ENCODE results near the gene DNHD1. TPM values are rescaled to one million over a fixed set of nuclear protein-coding genes. Genes with fewer than 3 reads are reported as not detected.

DNHD1 gene, protein sequence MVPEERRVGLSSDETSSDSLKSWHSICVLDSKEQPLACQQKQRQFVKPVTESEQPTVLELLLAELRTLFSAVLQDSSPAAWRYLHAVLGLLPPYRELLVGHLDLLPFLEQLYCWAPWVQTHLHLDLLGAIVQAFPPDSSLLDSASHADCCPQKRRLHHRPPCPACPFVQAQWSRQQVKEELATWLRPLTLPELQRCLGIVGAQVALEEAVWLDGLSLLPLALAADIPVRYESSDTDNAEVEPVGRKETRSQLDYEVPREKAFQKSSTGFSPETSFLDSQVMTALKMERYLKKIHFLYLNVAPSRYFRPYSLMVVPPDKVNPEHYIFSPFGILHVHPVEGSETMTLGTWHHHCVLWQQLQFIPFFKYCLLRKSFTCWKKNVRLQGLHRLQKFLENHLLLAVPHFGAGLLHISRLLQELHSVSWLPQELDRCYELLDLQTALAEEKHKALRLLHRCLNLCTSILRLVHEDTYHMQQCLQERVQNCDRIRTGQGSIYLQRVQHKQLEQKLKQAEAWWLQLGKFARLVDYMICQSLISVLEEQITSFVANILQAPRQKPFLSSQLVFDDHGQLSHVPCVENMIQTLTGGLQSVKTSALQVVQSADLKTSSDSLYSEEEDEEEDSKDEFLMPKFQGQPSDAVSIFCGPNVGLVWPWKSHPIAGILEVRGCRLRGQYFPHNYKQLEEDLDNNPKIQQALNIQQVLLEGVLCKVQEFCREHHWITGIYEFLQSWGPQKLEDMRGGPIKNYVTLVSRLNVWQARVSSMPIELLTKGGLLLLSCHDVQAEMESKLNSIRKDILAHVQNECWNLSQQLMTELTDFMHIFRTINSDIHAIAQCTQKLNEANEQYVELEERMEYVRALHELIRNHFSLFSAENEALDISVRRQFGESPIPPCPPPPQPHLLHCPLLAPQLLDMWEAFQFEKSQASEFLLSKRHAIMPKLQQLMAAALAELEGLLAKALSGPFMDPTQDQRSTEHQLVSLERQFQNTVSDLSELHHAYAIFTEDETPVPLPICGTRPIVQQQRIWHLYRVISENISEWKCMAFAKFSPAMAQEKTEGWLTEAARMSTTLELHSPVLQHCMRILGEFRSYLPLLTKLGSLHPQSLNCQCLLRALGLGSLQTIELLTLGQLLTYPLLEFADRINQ (N-terminal part only)
- polyA plus RNA-seq, result 0.52 TPM in 1 of 2 replicates, not detected in the other

GRCh38 chr11:6497069-6497839 is at the start of gene DNHD1:
DNHD1 (plus strand) TSS chr11:6497280; CDS start chr11:6498216, 936 bp downstream.

DNA sequence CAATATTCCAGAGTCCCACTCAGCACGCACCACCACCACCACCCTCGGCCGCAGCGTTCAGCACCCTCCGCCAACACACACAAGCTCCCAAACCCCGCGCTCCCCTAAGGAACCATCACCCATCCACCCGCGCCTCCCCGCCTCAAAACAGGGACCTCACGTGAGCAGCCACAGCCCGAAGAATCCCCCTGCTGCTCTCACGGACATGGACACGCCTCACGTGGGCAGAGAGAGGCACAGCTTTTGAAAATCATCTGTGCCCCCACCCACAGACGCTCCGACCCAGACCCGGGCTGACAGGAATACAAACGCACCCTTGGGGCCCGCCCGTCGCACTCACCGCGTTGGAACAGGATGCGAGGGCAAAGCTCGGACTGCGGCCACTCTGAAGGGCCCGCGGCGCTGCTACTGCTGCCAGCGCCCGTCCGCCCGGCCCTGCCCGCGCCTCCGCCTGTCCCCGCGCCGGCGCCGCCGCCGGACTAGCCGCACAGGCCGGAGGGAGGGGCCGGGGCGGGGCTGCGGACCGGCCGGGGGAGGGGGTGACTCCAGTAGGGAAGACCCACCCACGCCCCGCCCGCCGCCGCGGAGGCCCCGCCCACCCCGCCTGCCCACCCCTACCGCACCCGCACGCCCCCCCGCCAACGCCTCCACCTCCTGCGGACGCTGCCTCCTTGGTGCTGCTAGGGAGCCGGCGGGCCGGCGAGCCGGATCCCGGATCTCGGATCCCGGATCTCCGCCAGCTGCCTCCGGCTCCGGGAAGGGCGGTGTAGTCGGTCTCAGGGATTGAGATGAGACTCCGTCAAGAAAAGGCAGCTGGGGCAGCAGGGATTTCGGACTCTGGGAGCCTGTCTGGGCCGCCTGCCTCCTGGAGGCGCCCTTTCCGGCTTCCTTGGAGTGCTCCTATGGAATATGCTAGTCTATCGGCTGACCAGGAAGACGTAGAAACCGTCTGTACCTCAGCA is 23.3 kb upstream of the DNHD1 start, which contains the start of gene TRIM3:
Gene TRIM3, minus strand, starts transcription at position 491 of the 962 bp plus-strand sequence. CDS start 8,246 bp downstream, outside the sequence.

DNA sequence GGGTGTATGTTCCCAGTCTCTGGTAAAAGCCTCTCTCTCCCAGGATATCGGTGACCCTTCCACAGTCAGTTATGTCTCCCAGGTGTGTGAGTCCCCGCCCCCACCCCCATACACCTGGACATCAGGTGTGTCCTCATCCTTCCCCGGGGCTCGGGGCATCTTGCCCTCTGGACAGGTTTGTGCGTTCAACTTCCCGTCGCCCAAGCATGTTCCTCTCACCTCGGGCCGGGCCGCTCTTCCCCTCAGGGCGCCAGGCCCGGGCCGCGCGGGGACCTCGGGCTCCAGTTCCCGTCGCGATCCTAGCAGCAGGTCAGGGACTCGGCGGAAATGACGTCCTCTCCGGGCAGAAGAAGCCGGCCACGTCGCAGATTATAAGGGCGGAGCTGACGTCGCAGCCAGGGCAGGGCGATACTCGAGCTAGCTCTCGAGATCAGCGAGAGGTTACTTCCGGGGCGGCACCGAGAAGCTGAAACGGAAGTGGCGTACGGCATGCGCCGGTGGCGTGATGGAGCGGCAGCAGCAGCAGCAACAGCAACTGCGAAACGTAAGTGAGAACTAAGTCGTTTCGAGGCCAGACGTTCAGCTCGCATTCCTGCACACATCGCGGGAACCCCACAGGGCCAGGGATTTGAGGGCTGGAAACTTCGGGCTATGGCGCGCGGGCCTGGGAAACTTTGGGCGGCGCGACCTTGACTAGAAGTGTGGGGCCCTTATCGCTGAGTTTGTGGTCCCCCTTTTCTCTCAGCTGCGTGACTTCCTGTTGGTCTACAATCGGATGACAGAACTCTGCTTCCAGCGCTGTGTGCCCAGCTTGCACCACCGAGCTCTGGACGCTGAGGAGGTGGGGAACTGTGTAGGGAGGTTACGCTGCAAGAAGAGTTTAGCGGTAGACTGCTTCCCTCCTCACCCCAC is 15.8 kb upstream of the DNHD1 start, which contains the start of the genes ARFIP2 and TIMM10B:
Gene ARFIP2, minus strand, starts transcription at position 320 of the 912 bp plus-strand sequence. CDS start 910 bp downstream, outside the sequence.
Gene TIMM10B, plus strand, starts transcription at position 490 of the 912 bp plus-strand sequence. Its CDS starts 16 bp downstream, at position 506.

DNA sequence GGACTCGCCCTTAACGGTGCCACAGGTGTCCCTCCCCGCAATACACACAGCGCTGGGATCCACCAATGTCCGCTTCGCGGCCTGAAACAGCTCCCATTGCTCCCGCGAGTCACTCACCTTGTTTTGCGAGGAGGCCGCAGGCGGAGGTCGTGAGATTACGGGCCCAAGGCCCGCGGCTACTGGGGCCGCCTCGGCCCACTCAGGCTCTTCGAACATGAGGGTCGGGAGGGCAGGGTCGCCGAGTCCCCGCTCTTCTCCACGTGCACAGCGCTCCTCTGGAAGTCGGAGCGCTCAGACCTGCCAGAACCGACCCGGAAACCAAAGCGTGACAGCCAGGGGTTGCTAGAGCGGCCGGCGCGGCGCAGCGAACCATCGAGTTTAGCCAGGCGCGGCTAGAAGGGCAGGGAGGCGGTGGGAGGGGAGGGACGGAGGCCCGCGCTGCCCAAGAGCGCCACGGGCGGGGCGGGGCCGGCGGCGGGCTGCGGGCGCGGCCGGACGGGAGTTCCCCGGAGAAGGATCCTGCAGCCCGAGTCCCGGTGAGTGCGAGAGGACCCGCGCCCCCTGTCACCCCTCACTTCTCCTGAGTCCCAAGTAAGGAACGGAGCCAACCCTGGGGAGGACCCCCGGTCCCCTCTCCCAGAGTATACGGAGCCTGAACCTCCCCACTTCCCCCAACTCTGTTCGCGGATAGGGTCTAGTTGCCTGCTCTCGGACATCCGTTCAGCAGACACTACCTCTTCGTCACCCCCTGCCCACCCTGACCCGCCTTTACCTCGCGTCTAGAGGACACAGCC is 106.4 kb downstream of the DNHD1 start, which contains the start of the genes ILK and RRP8:
Gene ILK, plus strand, starts transcription at position 488 of the 794 bp plus-strand sequence. CDS start 498 bp downstream, outside the sequence.
Gene RRP8, minus strand, starts transcription at position 330 of the 794 bp plus-strand sequence. Its CDS starts 114 bp downstream, at position 216.

DNA sequence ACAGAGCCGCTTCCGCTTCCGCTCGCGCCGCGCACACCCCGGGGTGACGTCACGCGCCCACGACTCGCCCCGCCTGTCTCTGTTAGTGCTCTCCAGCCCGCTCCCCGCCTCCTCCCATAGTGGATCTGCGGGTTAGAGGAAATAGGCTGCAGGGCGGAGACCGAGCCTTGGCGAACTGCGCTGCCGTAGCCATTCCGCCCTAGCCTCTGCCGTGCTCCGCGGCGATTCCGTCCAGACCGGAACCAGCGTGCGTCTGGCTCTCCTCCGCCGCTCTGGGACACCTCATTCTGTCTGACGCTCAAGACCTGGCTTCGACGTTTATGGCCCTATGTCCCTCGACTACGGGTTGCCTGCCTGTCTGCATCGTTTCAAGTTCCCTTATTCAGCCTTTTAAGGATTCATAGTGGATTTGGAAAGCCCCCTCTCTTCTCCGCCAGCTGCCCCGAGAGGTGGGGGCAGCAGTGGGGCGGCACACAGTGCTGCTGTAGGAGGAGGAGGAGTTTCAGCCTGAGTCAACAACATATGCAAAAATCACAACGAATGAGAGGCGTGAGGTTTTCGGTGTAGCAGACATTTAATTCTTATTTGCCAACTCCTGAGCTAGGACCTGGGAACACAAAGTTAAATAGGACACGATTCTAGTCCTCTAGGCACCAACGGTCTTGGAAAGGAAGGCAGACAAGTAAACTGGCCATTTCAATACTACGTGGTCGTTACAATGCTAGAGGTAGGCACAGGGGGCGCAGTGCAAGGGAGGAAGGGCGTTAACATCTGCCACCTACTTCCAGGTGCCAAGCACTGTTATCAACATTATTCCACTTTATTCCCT is 115.3 kb downstream of the DNHD1 start, which contains the start of gene TAF10:
Gene TAF10, minus strand, starts transcription at position 4 of the 829 bp plus-strand sequence. CDS start 27 bp downstream, outside the sequence.

GRCh38 chr11:6619004-6619745 is 122.1 kb downstream of the DNHD1 start, which contains the start of gene TPP1:
TPP1 (minus strand) TSS chr11:6619422; CDS start chr11:6619400, 22 bp downstream.

Other genes with a start within 250 kb of the DNHD1 start
- 5.3 TPM in 1 of 2 replicates, not detected in the other for gene CCKBR, start 237.4 kb upstream of the DNHD1 start, polyA plus RNA-seq
- 0.79 and 3.7 TPM in 2 replicates for gene CAVIN3, start 176.8 kb upstream of the DNHD1 start, polyA plus RNA-seq
- gene SMPD1, start 106.8 kb upstream of the DNHD1 start, polyA plus RNA-seq, result 49.1 and 56.6 TPM in 2 replicates
- 52.5 and 67.7 TPM in 2 replicates for gene APBB1, start 78.2 kb upstream of the DNHD1 start, polyA plus RNA-seq
- gene HPX, start 56.3 kb upstream of the DNHD1 start, polyA plus RNA-seq, result not detected in 2 replicates
- 5.8 and 8.1 TPM in 2 replicates for gene TRIM3, start 23.3 kb upstream of the DNHD1 start, polyA plus RNA-seq
- gene ARFIP2, start 15.9 kb upstream of the DNHD1 start, polyA plus RNA-seq, result 9.2 and 18.9 TPM in 2 replicates
- gene TIMM10B, start 15.8 kb upstream of the DNHD1 start, polyA plus RNA-seq, result 33.8 and 37.8 TPM in 2 replicates
- gene RRP8, start 106.3 kb downstream of the DNHD1 start, polyA plus RNA-seq, result 2.5 and 10.6 TPM in 2 replicates
- gene ILK, start 106.5 kb downstream of the DNHD1 start, polyA plus RNA-seq, result 25.7 and 26.9 TPM in 2 replicates
- gene TAF10, start 114.9 kb downstream of the DNHD1 start, polyA plus RNA-seq, result 46.1 and 88.1 TPM in 2 replicates
- gene TPP1, start 122.1 kb downstream of the DNHD1 start, polyA plus RNA-seq, result 32.0 and 39.2 TPM in 2 replicates
- 0.12 and 0.34 TPM in 2 replicates for gene DCHS1, start 158.5 kb downstream of the DNHD1 start, polyA plus RNA-seq
- gene MRPL17, start 186.1 kb downstream of the DNHD1 start, polyA plus RNA-seq, result 42.3 and 43.2 TPM in 2 replicates